HG02852 (cell line): ENCODE measurements around the gene OR7C1.
"Not testable (repeated sequence)": the region's sequence is repeated elsewhere in the genome, so short reads cannot be mapped to it uniquely, and the experiment has no call there.

Source experiments
- ATAC-seq: cut with Tn5 transposase; IDR thresholded peaks from one replicate; pipeline ENCODE4 v1.9.1; 2021; ENCODE audit warnings: mild to moderate bottlenecking, moderate library complexity; ENCODE audit not compliant: unreplicated experiment

The OR7C1 gene

GRCh38 chr19:14835011-14835410 lies at the start of gene OR7C1, which contains the start of gene OR7A5:
OR7C1 (minus strand) TSS chr19:14835185; CDS start chr19:14800136, 35,049 bp downstream.
OR7A5 (minus strand) TSS chr19:14835185; CDS start chr19:14828241, 6,944 bp downstream.
- no peak for ATAC-seq

- ATAC-seq, result no peak
Measured at GRCh38 chr19:14871619-14872230, 36.7 kb upstream of the OR7C1 start.

GRCh38 chr19:14868497-14868896 lies 33.5 kb upstream of the OR7C1 start:
- no peak for ATAC-seq

GRCh38 chr19:14848822-14849221 lies 13.8 kb upstream of the OR7C1 start, which contains the start of gene OR7A10:
OR7A10 (minus strand) TSS chr19:14848922; CDS start chr19:14841877, 7,045 bp downstream.
- ATAC-seq, result no peak

- ATAC-seq, result no peak
Measured at GRCh38 chr19:14843578-14843977, 8.6 kb upstream of the OR7C1 start.

GRCh38 chr19:14843169-14843568 lies 8.2 kb upstream of the OR7C1 start:
- ATAC-seq, result no peak

- ATAC-seq, result no peak
Measured at GRCh38 chr19:14840206-14840605, 5.2 kb upstream of the OR7C1 start.

- ATAC-seq, result no peak
Measured at GRCh38 chr19:14837391-14837790, 2.4 kb upstream of the OR7C1 start.

- ATAC-seq, result no peak
Measured at GRCh38 chr19:14830702-14831101, 4.3 kb downstream of the OR7C1 start.

- no peak for ATAC-seq
Measured at GRCh38 chr19:14826006-14826405, 9.0 kb downstream of the OR7C1 start.

GRCh38 chr19:14821937-14822336 lies 13.0 kb downstream of the OR7C1 start:
- ATAC-seq, result no peak

- no peak for ATAC-seq
Measured at GRCh38 chr19:14818588-14818987, 16.4 kb downstream of the OR7C1 start.

GRCh38 chr19:14817052-14817451 lies 17.9 kb downstream of the OR7C1 start:
- no peak for ATAC-seq

GRCh38 chr19:14814982-14815652 lies 19.9 kb downstream of the OR7C1 start:
- no peak for ATAC-seq

GRCh38 chr19:14809272-14810057 lies 25.5 kb downstream of the OR7C1 start:
- ATAC-seq, result no peak

GRCh38 chr19:14804765-14805164 lies 30.2 kb downstream of the OR7C1 start:
- ATAC-seq, result no peak

- ATAC-seq, result no peak
Measured at GRCh38 chr19:14798760-14799159, 36.2 kb downstream of the OR7C1 start.

GRCh38 chr19:14796021-14796420 lies 39.0 kb downstream of the OR7C1 start:
- no peak for ATAC-seq

GRCh38 chr19:14795078-14795721 lies 39.8 kb downstream of the OR7C1 start:
- no peak for ATAC-seq

GRCh38 chr19:14792250-14792649 lies 42.7 kb downstream of the OR7C1 start:
- not testable (repeated sequence) for ATAC-seq

- ATAC-seq, result no peak
Measured at GRCh38 chr19:14786421-14786851, 48.5 kb downstream of the OR7C1 start.
